Neural progenitor cell (in vitro differentiated cells): ENCODE data around the gene GORASP1. TPM values are rescaled to one million over a fixed set of nuclear protein-coding genes. Genes with fewer than 3 reads are reported as not detected.

ENCODE experiments used
- DNase-seq: peaks from one replicate; pipeline ENCODE4 v3.0.0-alpha.2; 2016; ENCODE audit warnings: low spot score
- H2AFZ ChIP-seq: fragments of 200-600 bp; sonication (generic); replicated peaks from 2 replicates; pipeline ENCODE4 v1.6.1; 2016; ENCODE audit warnings: antibody characterized with exemption
- H3F3A ChIP-seq: fragments of 200-600 bp; sonication (generic); 2 replicates; pipeline ENCODE4 v1.6.1; 2016; ENCODE audit warnings: antibody characterized with exemption, low read depth
- H3K27ac ChIP-seq: fragments of 200-600 bp; sonication (generic); 2 replicates; pipeline ENCODE4 v1.5.1; 2016; ENCODE audit warnings: mild to moderate bottlenecking
- H3K27me3 ChIP-seq: fragments of 200-600 bp; sonication (generic); 2 replicates; pipeline ENCODE4 v1.6.1; 2016; ENCODE audit warnings: mild to moderate bottlenecking, moderate library complexity
- H3K36me3 ChIP-seq: fragments of 200-600 bp; sonication (generic); 2 replicates; pipeline ENCODE4 v1.5.1; 2016
- H3K4me1 ChIP-seq: fragments of 200-600 bp; sonication (generic); 2 replicates; pipeline ENCODE4 v1.6.1; 2016; ENCODE audit warnings: mixed run types
- H3K4me2 ChIP-seq: fragments of 200-600 bp; sonication (generic); 2 replicates; pipeline ENCODE4 v1.6.1; 2016
- H3K4me3 ChIP-seq: fragments of 200-600 bp; sonication (generic); 2 replicates; pipeline ENCODE4 v1.5.1; 2016
- H3K79me2 ChIP-seq: fragments of 200-600 bp; sonication (generic); 2 replicates; pipeline ENCODE4 v1.6.1; 2016; ENCODE audit warnings: low read depth
- H3K9ac ChIP-seq: fragments of 200-600 bp; sonication (generic); 2 replicates; pipeline ENCODE4 v1.6.1; 2016
- H3K9me3 ChIP-seq: fragments of 200-600 bp; sonication (generic); 2 replicates; pipeline ENCODE4 v1.5.1; 2016; ENCODE audit warnings: low read depth
- H4K20me1 ChIP-seq: fragments of 200-600 bp; sonication (generic); 2 replicates; pipeline ENCODE4 v1.6.1; 2016; ENCODE audit warnings: low read depth
- H3K27ac Mint-ChIP-seq: 3 replicates; pipeline ENCODE4 v1.8.0; 2021; ENCODE audit warnings: mixed read lengths
- H3K27me3 Mint-ChIP-seq: 2 replicates; pipeline ENCODE4 v1.8.0; 2022; ENCODE audit warnings: low read depth, mild to moderate bottlenecking, inconsistent platforms, moderate library complexity, mixed read lengths; ENCODE audit not compliant: insufficient read depth
- H3K36me3 Mint-ChIP-seq: 3 replicates; pipeline ENCODE4 v1.8.0; 2021; ENCODE audit warnings: mixed read lengths
- H3K4me1 Mint-ChIP-seq: 3 replicates; pipeline ENCODE4 v1.8.0; 2021; ENCODE audit warnings: mixed read lengths
- H3K4me3 Mint-ChIP-seq: 3 replicates; pipeline ENCODE4 v1.8.0; 2021; ENCODE audit warnings: mild to moderate bottlenecking, moderate library complexity, mixed read lengths
- H3K9me3 Mint-ChIP-seq: 3 replicates; pipeline ENCODE4 v1.8.0; 2020; ENCODE audit warnings: mixed read lengths
- EZH2 ChIP-seq: fragments of 200-600 bp; sonication (generic); IDR thresholded peaks from 2 replicates; pipeline ENCODE4 v1.6.1; 2017; ENCODE audit warnings: antibody characterized with exemption, mild to moderate bottlenecking, moderate library complexity
- EZH2phosphoT487 ChIP-seq: fragments of 200-600 bp; sonication (generic); IDR thresholded peaks from 2 replicates; pipeline ENCODE4 v1.6.1; 2017; ENCODE audit warnings: antibody characterized with exemption
- total RNA-seq: library from RNA; depleted of rRNA; stranded (reverse); fragments of >200 nt; gene quantifications from 2 replicates; pipeline ENCODE4 v1.2.3, GENCODE V29; 2015; ENCODE audit warnings: low replicate concordance
- TF ChIP-seq, protein P1 (sequence below): fragments of 200-600 bp; sonication (generic); IDR thresholded peaks from 2 replicates; pipeline ENCODE4 v1.5.1; 2017; ENCODE audit warnings: antibody characterized with exemption, mild to moderate bottlenecking

Gene GORASP1
- total RNA-seq, 1 donor from 2014 or later, result 18.0 TPM

DNA sequence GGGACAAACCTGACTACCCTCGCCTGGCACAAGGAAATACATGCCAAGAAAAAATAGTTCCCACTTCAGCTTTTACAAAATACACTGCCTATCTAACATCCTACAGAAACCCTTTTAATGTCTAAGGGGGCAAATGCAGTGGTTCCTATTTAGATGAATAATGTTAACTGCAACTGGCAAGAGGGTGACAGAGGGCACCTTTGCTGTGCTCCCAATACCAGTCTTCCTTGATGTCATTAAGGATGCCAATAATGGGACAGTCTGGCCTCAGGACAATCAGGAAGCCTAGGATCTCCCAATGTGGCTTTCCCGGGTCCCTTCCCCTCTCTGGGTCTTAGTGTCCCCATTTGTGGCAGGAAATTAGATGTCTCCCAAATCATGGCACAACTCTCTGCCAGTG lies 32.0 kb upstream of the GORASP1 start:
- no peaks in the 10 kb centered on the region for H3F3A ChIP-seq
- no peak for TF ChIP-seq EZH2
- no peak for TF ChIP-seq EZH2phosphoT487
- TF ChIP-seq, protein P1, sequence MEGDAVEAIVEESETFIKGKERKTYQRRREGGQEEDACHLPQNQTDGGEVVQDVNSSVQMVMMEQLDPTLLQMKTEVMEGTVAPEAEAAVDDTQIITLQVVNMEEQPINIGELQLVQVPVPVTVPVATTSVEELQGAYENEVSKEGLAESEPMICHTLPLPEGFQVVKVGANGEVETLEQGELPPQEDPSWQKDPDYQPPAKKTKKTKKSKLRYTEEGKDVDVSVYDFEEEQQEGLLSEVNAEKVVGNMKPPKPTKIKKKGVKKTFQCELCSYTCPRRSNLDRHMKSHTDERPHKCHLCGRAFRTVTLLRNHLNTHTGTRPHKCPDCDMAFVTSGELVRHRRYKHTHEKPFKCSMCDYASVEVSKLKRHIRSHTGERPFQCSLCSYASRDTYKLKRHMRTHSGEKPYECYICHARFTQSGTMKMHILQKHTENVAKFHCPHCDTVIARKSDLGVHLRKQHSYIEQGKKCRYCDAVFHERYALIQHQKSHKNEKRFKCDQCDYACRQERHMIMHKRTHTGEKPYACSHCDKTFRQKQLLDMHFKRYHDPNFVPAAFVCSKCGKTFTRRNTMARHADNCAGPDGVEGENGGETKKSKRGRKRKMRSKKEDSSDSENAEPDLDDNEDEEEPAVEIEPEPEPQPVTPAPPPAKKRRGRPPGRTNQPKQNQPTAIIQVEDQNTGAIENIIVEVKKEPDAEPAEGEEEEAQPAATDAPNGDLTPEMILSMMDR, result no peak
- Mint-ChIP-seq H3K36me3 (peaks cover 10% of the 10 kb centered on the region), H3K27ac (no peak overlapping the region), H3K9me3 (no peaks in the 10 kb centered on the region), H3K27me3 (peaks cover 5% of the 10 kb centered on the region), H3K4me3 (no peak overlapping the region), H3K4me1 (peaks cover under 1% of the 10 kb centered on the region)
- H3K79me2 ChIP-seq, result no peaks in the 10 kb centered on the region
- no peak overlapping the region for H2AFZ ChIP-seq
- no peaks in the 10 kb centered on the region for H3K4me1 ChIP-seq
- H3K27me3 ChIP-seq, result no peaks in the 10 kb centered on the region
- H3K4me2 ChIP-seq, result no peak overlapping the region
- no peaks in the 10 kb centered on the region for H3K9me3 ChIP-seq
- no peaks in the 10 kb centered on the region for H4K20me1 ChIP-seq
- no peak overlapping the region for H3K9ac ChIP-seq
- no peak overlapping the region for H3K27ac ChIP-seq
- H3K36me3 ChIP-seq, result no peaks in the 10 kb centered on the region
- no peak overlapping the region for H3K4me3 ChIP-seq
- DNase-seq, result no peak

DNA sequence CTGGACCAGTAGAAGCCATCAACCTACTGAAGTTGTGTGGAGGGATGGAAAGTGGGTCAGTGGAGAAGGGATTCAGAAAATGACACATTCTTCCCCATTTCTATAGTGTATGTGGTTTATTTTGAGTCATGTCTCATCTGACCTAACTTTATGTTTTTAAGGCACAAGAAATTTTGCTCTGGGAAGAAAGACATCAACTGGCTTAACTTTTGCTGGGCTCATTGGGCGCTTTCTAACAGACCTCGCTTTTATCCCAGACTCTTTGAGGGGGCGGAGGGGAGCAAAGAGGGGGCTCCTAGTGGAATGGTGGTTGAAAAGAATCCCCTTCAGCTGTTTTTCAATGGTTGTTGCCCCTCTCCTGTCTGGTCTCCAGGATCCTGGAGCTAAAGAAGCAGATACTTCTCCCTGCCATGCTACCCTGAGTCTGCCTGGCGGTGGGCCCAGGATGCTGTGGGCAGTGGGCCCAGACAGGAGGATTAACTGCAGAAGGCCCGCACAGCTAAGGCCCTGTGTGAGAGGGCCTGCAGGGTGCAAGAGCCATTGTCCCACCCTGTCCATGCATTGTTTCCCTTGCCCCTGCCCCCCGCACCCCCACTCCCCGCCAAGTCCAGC lies 31.5 kb upstream of the GORASP1 start:
- DNase-seq, result no peak
- no peak overlapping the region for H3K27ac ChIP-seq
- peaks cover 4% of the 10 kb centered on the region for H3K27me3 Mint-ChIP-seq

DNA sequence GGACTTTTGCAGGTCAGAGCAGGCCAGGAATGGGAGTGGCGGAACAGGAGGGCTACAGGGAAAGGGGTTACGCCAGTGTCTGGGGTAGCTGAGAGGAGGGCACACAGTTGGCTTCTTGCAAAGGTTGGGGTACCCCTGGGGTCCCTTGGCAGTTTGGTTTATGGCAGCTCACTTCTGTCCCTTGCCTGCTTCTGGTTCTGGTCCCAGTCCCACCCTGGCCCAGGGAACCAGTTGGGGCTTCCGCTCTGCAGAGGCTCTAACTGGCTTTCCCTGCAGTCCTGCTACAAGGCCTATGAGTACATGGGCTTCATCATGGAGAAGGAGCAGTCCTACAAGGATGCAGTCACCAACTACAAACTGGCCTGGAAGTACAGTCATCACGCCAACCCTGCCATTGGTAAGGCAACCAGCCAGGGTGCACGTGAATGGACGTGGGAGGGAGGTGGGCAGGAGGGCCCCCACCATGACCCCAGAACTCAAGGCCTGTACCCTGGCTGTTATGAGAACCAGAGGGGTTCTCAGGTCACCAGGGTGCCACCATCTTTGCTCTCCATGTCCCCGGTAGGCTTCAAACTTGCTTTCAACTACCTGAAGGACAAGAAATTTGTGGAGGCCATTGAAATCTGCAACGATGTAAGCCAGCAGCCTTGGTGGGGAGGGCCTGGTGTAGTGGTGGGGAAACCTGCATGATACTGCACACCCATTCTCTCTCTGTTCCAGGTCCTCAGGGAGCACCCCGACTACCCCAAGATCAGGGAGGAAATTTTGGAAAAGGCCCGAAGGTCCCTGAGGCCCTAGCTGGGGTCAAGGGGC lies 30.8 kb upstream of the GORASP1 start:
- Histone ChIP-seq H3F3A (no peaks in the 10 kb centered on the region), H3K27ac (no peak overlapping the region), H3K4me3 (no peak overlapping the region), H3K27me3 (no peaks in the 10 kb centered on the region), H3K36me3 (no peaks in the 10 kb centered on the region), H3K4me1 (no peaks in the 10 kb centered on the region), H3K4me2 (no peak overlapping the region), H3K79me2 (no peaks in the 10 kb centered on the region), H4K20me1 (no peaks in the 10 kb centered on the region), H2AFZ (no peak overlapping the region), H3K9ac (no peak overlapping the region), H3K9me3 (no peaks in the 10 kb centered on the region)
- Mint-ChIP-seq H3K27me3 (peaks cover 4% of the 10 kb centered on the region), H3K4me3 (no peak overlapping the region), H3K4me1 (no peaks in the 10 kb centered on the region), H3K27ac (peak overlapping the region; percentile 6), H3K9me3 (no peaks in the 10 kb centered on the region), H3K36me3 (peaks cover 9% of the 10 kb centered on the region)
- no peak for DNase-seq
- TF ChIP-seq EZH2phosphoT487 (no peak), EZH2 (no peak)
- TF ChIP-seq, protein P1, result no peak

More for the DNA sequence above, 31.5 kb upstream of the GORASP1 start:
- H3K36me3 Mint-ChIP-seq, result peaks cover 9% of the 10 kb centered on the region
- Histone ChIP-seq H3K9me3 (no peaks in the 10 kb centered on the region), H2AFZ (no peak overlapping the region), H3K36me3 (no peaks in the 10 kb centered on the region), H3K4me2 (no peak overlapping the region), H3K4me3 (no peak overlapping the region), H3K27me3 (no peaks in the 10 kb centered on the region), H3K79me2 (no peaks in the 10 kb centered on the region), H4K20me1 (no peaks in the 10 kb centered on the region), H3K9ac (no peak overlapping the region), H3K4me1 (no peaks in the 10 kb centered on the region), H3F3A (no peaks in the 10 kb centered on the region)
- no peaks in the 10 kb centered on the region for H3K4me1 Mint-ChIP-seq
- no peak overlapping the region for H3K27ac Mint-ChIP-seq
- no peak overlapping the region for H3K4me3 Mint-ChIP-seq
- H3K9me3 Mint-ChIP-seq, result no peaks in the 10 kb centered on the region
- TF ChIP-seq EZH2phosphoT487, result no peak
- TF ChIP-seq, protein P1, result no peak
- no peak for TF ChIP-seq EZH2
